PC-3 (cell line): Measurements from ENCODE around the gene NPR3. TPM values are rescaled to one million over a fixed set of nuclear protein-coding genes. Genes with fewer than 3 reads are reported as not detected.

Source experiments
- ATAC-seq: fragments of 200-7000 bp; cut with Tn5 transposase; 2 replicates; pipeline ENCODE4 v1.9.1; 2020; ENCODE audit warnings: mild to moderate bottlenecking, moderate library complexity
- BruUV-seq: library from RNA; stranded (reverse); fragments of 400-500 nt; replicated peaks from 2 replicates; lab custom pipeline; 2021; lab: Mats Ljungman, UMichigan
- CTCF ChIA-PET: fragments of 300-600 bp; sonication (Branson Sonifier 250); formaldehyde crosslinking; loops from one replicate; lab custom pipeline; 2022; ENCODE audit warnings: antibody characterized with exemption; lab: Charles Lee
- POLR2A ChIA-PET: fragments of 300-600 bp; sonication (Branson Sonifier 250); formaldehyde crosslinking; loops from one replicate; lab custom pipeline; 2022; ENCODE audit warnings: antibody characterized with exemption; ENCODE audit not compliant: unreplicated experiment; lab: Charles Lee
- DNase-seq: peaks from one replicate; pipeline ENCODE4 v3.0.0-alpha.2; 2015
- H2AFZ ChIP-seq: fragments of 300-600 bp; sonication (generic); 2 replicates; pipeline ENCODE4 v1.6.0; 2016; ENCODE audit warnings: antibody characterized with exemption, low read length
- H3F3A ChIP-seq: fragments of 300-600 bp; sonication (generic); one replicate; pipeline ENCODE4 v1.6.0; 2017; ENCODE audit warnings: antibody characterized with exemption, low read length, control low read depth, mild to moderate bottlenecking; ENCODE audit not compliant: unreplicated experiment
- H3K27ac ChIP-seq: fragments of 300-600 bp; sonication (generic); 2 replicates; pipeline ENCODE4 v1.5.1; 2016; ENCODE audit warnings: mild to moderate bottlenecking, low read length
- H3K27me3 ChIP-seq: fragments of 300-600 bp; sonication (generic); 2 replicates; pipeline ENCODE4 v1.6.1; 2016; ENCODE audit warnings: low read length, mixed read lengths
- H3K36me3 ChIP-seq: fragments of 300-600 bp; sonication (generic); 2 replicates; pipeline ENCODE4 v1.6.1; 2016; ENCODE audit warnings: low read depth, mixed run types, low read length, mixed read lengths
- H3K4me1 ChIP-seq: fragments of 300-600 bp; sonication (generic); 2 replicates; pipeline ENCODE4 v1.5.1; 2016; ENCODE audit warnings: low read length; ENCODE audit not compliant: insufficient read depth
- H3K4me2 ChIP-seq: fragments of 300-600 bp; sonication (generic); 2 replicates; pipeline ENCODE4 v1.6.0; 2016; ENCODE audit warnings: low read length
- H3K4me3 ChIP-seq: fragments of 300-600 bp; sonication (generic); 2 replicates; pipeline ENCODE4 v1.5.1; 2016; ENCODE audit warnings: mild to moderate bottlenecking, low read length, mixed read lengths
- H3K79me2 ChIP-seq: fragments of 300-600 bp; sonication (generic); 2 replicates; pipeline ENCODE4 v1.6.1; 2017; ENCODE audit warnings: low read length, mixed read lengths
- H3K9ac ChIP-seq: fragments of 300-600 bp; sonication (generic); 2 replicates; pipeline ENCODE4 v1.6.0; 2016; ENCODE audit warnings: mild to moderate bottlenecking, low read length
- H3K9me2 ChIP-seq: fragments of 300-600 bp; sonication (generic); replicated peaks from 2 replicates; pipeline ENCODE4 v1.6.1; 2016; ENCODE audit warnings: mixed run types, low read length, mixed read lengths
- H3K9me3 ChIP-seq: fragments of 300-600 bp; sonication (generic); 2 replicates; pipeline ENCODE4 v1.6.1; 2016; ENCODE audit warnings: low read length, mixed read lengths
- H4K20me1 ChIP-seq: fragments of 300-600 bp; sonication (generic); 2 replicates; pipeline ENCODE4 v1.6.1; 2016; ENCODE audit warnings: low read length, mixed read lengths
- EZH2 ChIP-seq: fragments of 300-600 bp; sonication (generic); IDR thresholded peaks from one replicate; pipeline ENCODE4 v1.6.1; 2017; ENCODE audit warnings: antibody characterized with exemption, mild to moderate bottlenecking, low read length; ENCODE audit not compliant: unreplicated experiment
- EZH2phosphoT487 ChIP-seq: fragments of 300-600 bp; sonication (generic); IDR thresholded peaks from 2 replicates; pipeline ENCODE4 v1.6.1; 2018; ENCODE audit warnings: mild to moderate bottlenecking, antibody characterized with exemption, low read length, borderline replicate concordance
- intact Hi-C: fragments of 100-400 bp; cut with micrococcal nuclease; formaldehyde crosslinking; loops from 2 replicates; pipeline ENCODE4 v1.9.0; 2023
- total RNA-seq: library from RNA; depleted of rRNA; stranded (reverse); fragments of >200 nt; gene quantifications from 2 replicates; pipeline ENCODE4 v1.2.3, GENCODE V29; 2014
- TF ChIP-seq, protein P1 (sequence below): fragments of 300-600 bp; sonication (generic); conservative IDR thresholded peaks from 2 replicates; pipeline ENCODE4 v1.5.1; 2017; ENCODE audit warnings: antibody characterized with exemption, low read depth, mild to moderate bottlenecking, low read length

Gene NPR3
- total RNA-seq, 1 experiment from 2014 or later = 3.9 TPM

DNA sequence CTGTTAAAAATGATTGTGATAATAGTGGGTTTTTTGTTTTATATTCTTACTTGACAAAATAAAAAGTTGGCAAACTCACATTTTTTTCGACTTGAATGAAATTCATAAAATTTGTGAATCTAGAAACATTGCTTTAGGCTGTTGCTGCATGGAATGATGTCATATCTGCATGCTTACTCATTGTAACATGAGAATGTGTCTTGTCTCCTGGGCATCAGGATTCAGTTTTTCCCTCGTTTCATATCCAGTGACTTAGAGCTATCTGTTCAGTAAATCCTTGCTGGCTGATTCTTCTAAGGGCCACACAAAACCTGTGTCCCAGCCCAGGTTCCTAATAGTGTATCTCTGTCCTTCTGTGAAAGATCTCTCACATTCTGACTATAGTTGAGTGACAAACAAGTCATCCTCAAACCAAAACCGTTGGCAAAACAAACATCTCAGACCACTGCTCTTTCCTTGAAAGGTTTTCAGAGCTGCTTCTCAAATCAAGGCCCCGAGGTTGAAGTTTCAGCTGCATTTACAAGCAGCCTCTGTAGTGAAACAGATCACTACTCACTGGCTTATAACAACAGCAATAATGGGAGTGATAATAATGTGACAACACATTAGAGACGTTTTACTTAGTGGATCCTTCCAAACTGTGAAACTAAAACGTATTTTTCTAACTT is 95.0 kb downstream of the NPR3 start:
- H3K9ac ChIP-seq = peak overlapping the region; percentile 28
- H3K27me3 ChIP-seq = no peaks in the 10 kb centered on the region
- H3K9me3 ChIP-seq = no peaks in the 10 kb centered on the region
- CTCF ChIA-PET = interaction anchor here (1.0 kb wide), 1 partner anchor 56 kb away, joined by 3 read pairs; no protein-coding TSS in a partner anchor
- H3K9me2 ChIP-seq = no peaks in the 10 kb centered on the region
- H3F3A ChIP-seq = no peaks in the 10 kb centered on the region
- H4K20me1 ChIP-seq = no peaks in the 10 kb centered on the region
- H3K4me1 ChIP-seq = peaks cover 16% of the 10 kb centered on the region
- no peaks in the 10 kb centered on the region for H3K36me3 ChIP-seq
- intact Hi-C loops = loop anchor here (5.0 kb wide), 1 partner anchor 94 kb away; the partner anchor contains the start of gene NPR3
- H3K4me2 ChIP-seq = peak overlapping the region; percentile 81
- BruUV-seq = no TSS peak
- POLR2A ChIA-PET = no interaction called here
- H3K27ac ChIP-seq = peak overlapping the region; percentile 75
- ATAC-seq (peak; percentile 96), DNase-seq (peak; percentile 74)
- H3K4me3 ChIP-seq = peak overlapping the region; percentile 48; the same call in 1 of the 2 replicates
- no peaks in the 10 kb centered on the region for H3K79me2 ChIP-seq
- peak overlapping the region; percentile 79 for H2AFZ ChIP-seq
- TF ChIP-seq, protein P1, sequence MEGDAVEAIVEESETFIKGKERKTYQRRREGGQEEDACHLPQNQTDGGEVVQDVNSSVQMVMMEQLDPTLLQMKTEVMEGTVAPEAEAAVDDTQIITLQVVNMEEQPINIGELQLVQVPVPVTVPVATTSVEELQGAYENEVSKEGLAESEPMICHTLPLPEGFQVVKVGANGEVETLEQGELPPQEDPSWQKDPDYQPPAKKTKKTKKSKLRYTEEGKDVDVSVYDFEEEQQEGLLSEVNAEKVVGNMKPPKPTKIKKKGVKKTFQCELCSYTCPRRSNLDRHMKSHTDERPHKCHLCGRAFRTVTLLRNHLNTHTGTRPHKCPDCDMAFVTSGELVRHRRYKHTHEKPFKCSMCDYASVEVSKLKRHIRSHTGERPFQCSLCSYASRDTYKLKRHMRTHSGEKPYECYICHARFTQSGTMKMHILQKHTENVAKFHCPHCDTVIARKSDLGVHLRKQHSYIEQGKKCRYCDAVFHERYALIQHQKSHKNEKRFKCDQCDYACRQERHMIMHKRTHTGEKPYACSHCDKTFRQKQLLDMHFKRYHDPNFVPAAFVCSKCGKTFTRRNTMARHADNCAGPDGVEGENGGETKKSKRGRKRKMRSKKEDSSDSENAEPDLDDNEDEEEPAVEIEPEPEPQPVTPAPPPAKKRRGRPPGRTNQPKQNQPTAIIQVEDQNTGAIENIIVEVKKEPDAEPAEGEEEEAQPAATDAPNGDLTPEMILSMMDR = no peak
- no peak for TF ChIP-seq EZH2
- no peak for TF ChIP-seq EZH2phosphoT487

DNA sequence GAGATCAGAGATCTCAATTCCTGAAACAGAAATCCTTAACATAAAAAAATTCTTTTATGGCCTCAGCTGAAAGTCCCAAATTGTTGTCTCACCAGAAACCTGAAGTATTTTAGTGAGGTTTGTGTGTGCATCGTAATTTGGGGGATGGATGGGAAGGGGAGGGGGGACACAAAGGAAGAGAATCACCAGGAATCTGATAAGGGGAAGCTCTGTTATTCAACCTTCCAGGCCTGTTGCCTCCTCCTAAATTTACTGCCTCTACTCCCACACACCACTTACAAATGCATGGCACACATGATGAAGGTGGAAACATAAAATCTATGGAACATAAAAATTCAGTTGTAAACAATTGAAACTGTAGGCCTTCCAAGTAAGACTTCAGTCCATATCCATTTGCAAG is 97.7 kb downstream of the NPR3 start:
- ChIA-PET POLR2A (no interaction called here), CTCF (no interaction called here)
- Histone ChIP-seq H3K27me3 (no peaks in the 10 kb centered on the region), H3K36me3 (no peaks in the 10 kb centered on the region), H2AFZ (no peak overlapping the region), H3K4me3 (no peak overlapping the region), H3K9me2 (no peaks in the 10 kb centered on the region), H3K4me2 (no peak overlapping the region), H3K9ac (no peak overlapping the region), H3F3A (no peaks in the 10 kb centered on the region), H3K9me3 (no peaks in the 10 kb centered on the region), H3K27ac (no peak overlapping the region), H3K4me1 (peaks cover 26% of the 10 kb centered on the region), H3K79me2 (no peaks in the 10 kb centered on the region), H4K20me1 (no peaks in the 10 kb centered on the region)
- no peak for DNase-seq
- BruUV-seq = no TSS peak
- TF ChIP-seq, protein P1 = no peak
- TF ChIP-seq EZH2phosphoT487 (no peak), EZH2 (no peak)
- intact Hi-C loops = loop anchor here (5.0 kb wide), 1 partner anchor 96 kb away; the partner anchor contains the start of gene NPR3
- no peak for ATAC-seq

DNA sequence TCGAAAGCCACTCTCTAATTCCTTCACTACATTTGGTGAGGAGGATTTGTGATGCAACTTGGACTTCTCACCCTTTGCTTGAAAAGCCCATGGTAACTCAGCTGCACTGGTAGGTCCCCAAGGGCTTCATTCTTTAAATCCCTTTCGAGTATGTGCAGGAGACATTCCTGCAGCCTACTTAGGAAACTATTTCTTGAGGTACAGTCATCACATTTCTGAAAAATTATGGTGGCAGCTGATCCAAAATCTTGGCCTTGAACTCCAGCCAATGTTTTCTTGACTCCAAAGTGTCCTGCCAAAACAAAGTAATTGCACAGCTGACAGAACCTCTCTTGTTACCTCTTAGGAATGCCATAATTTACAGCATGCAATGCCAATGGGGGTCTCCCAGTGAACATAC is 99.7 kb downstream of the NPR3 start:
- Histone ChIP-seq H3K4me3 (no peak overlapping the region), H3F3A (no peaks in the 10 kb centered on the region), H3K27ac (no peak overlapping the region), H3K9me2 (no peaks in the 10 kb centered on the region), H3K4me1 (peaks cover 33% of the 10 kb centered on the region), H3K9me3 (no peaks in the 10 kb centered on the region), H3K9ac (no peak overlapping the region), H4K20me1 (no peaks in the 10 kb centered on the region), H3K79me2 (no peaks in the 10 kb centered on the region), H3K36me3 (no peaks in the 10 kb centered on the region), H3K27me3 (no peaks in the 10 kb centered on the region), H2AFZ (no peak overlapping the region), H3K4me2 (no peak overlapping the region)
- DNase-seq (no peak), ATAC-seq (no peak)
- ChIA-PET POLR2A (no interaction called here), CTCF (no interaction called here)
- TF ChIP-seq EZH2 = no peak
- TF ChIP-seq, protein P1 = no peak
- TF ChIP-seq EZH2phosphoT487 = no peak
- no TSS peak for BruUV-seq
- intact Hi-C loops = no loop called here
